Ascending aorta (tissue), 2 donors: ENCODE measurements around the gene ANTXR1. TPM values are rescaled to one million over a fixed set of nuclear protein-coding genes. Genes with fewer than 3 reads are reported as not detected.
A peak's percentile ranks its signal among the peaks of the same experiment; 100 is the strongest.

Experiments
- DNase-seq, 2 donors: peaks; one replicate each; pipeline ENCODE4 v3.0.0-alpha.2; 2019; ENCODE audit warnings: low spot score in 2 of 2
- H3K27ac ChIP-seq, 2 donors: fragments of 200-600 bp; sonication (generic); one replicate each; pipeline ENCODE4 v1.5.1; 2016 to 2017; ENCODE audit warnings: mild to moderate bottlenecking in 1 of 2
- H3K27me3 ChIP-seq: fragments of 200-600 bp; sonication (generic); one replicate; pipeline ENCODE4 v1.5.1; 2017
- H3K36me3 ChIP-seq, 2 donors: fragments of 200-600 bp; sonication (generic); one replicate each; pipeline ENCODE4 v1.5.1; 2016
- H3K4me1 ChIP-seq, 2 donors: fragments of 200-600 bp; sonication (generic); one replicate each; pipeline ENCODE4 v1.5.1; 2016 to 2017; ENCODE audit warnings: mild to moderate bottlenecking in 1 of 2
- H3K4me3 ChIP-seq, 2 donors: fragments of 200-600 bp; sonication (generic); one replicate each; pipeline ENCODE4 v1.5.1; 2016 to 2017; ENCODE audit warnings: mild to moderate bottlenecking in 1 of 2
- H3K9me3 ChIP-seq, 2 donors: fragments of 200-600 bp; sonication (generic); one replicate each; pipeline ENCODE4 v1.5.1; 2016
- intact Hi-C: fragments of 100-400 bp; cut with DNase I; formaldehyde crosslinking; loops from one replicate; pipeline ENCODE4 v1.15.1; 2023
- total RNA-seq: library from RNA; depleted of rRNA; stranded (reverse); fragments of >200 nt; gene quantifications from one replicate; pipeline ENCODE4 v1.1.0, GENCODE V29; 2016
- TF ChIP-seq, protein P1 (sequence below), 3 experiments: fragments of 200-600 bp in 2 of 3; fragments of 450-650 bp in 1 of 3; sonication (generic) in 2 of 3; IDR thresholded peaks; one replicate each; pipeline ENCODE4 v1.5.1; 2016 to 2019; ENCODE audit warnings: antibody characterized with exemption in 3 of 3, mild to moderate bottlenecking in 1 of 3, moderate library complexity in 1 of 3

ANTXR1 gene
- total RNA-seq, 1 donor from 2014 or later, result 90.3 TPM

DNA sequence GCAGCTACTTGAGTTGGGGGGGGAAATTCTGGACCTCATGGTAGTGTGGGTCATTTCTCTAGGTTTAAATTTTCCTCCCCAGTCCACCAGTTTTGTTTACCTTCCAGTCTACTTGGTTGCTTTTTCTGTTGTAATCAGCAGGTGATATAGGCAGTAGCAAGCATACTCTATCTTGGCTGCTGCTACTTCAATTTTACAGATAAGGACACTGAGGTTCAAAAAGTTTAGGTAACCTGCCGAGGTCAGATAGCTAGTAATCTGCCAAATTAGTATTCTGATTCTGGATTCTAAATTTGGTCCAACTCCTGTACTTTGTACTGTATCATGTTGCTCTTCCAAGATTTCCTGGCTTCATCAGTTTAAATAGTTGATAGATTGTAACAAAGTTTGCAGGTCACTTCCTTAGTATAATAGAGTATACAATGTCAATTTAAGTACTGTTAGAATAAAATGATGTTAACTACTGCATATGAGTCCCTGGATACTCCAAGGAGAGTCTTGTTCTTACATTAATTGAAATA, 34.7 kb downstream of the ANTXR1 start:
- no peak for DNase-seq
- Histone ChIP-seq H3K4me3 (no peak overlapping the region), H3K9me3 (no peaks in the 10 kb centered on the region), H3K36me3 (peaks cover 3 to 13% of the 10 kb centered on the region in 2 donors), H3K27me3 (no peaks in the 10 kb centered on the region), H3K4me1 (peaks cover 2 to 18% of the 10 kb centered on the region in 2 donors), H3K27ac (peak overlapping the region; percentile 63 to 67)
- TF ChIP-seq, protein P1, sequence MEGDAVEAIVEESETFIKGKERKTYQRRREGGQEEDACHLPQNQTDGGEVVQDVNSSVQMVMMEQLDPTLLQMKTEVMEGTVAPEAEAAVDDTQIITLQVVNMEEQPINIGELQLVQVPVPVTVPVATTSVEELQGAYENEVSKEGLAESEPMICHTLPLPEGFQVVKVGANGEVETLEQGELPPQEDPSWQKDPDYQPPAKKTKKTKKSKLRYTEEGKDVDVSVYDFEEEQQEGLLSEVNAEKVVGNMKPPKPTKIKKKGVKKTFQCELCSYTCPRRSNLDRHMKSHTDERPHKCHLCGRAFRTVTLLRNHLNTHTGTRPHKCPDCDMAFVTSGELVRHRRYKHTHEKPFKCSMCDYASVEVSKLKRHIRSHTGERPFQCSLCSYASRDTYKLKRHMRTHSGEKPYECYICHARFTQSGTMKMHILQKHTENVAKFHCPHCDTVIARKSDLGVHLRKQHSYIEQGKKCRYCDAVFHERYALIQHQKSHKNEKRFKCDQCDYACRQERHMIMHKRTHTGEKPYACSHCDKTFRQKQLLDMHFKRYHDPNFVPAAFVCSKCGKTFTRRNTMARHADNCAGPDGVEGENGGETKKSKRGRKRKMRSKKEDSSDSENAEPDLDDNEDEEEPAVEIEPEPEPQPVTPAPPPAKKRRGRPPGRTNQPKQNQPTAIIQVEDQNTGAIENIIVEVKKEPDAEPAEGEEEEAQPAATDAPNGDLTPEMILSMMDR (IDR thresholded peaks at IDR 0.05), result no peak
- intact Hi-C loops, result no loop called here

DNA sequence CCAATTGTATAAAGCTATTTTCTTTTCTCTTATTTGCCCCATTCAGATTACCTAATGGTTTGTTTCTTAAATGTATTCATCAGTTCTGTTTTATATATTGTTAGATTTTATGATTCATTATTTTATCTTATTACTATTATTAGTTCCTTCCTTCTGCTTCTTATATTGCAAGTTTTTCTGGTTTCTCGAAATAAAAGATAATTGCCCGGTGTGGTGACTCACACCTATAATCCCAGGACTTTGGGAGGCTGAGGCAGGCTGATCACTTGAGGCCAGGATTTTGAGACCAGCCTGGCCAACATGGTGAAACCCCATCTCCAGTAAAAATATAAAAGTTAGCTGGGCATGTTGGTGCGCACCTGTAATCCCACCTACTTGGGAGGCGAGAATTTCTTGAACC, 37.8 kb downstream of the ANTXR1 start:
- Histone ChIP-seq H3K27ac (peak overlapping the region in 1 of 2 donors; percentile 36), H3K9me3 (no peaks in the 10 kb centered on the region), H3K4me3 (no peak overlapping the region), H3K4me1 (peaks cover 2 to 21% of the 10 kb centered on the region in 2 donors), H3K27me3 (no peaks in the 10 kb centered on the region), H3K36me3 (no peaks in the 10 kb centered on the region)
- intact Hi-C loops, result no loop called here
- TF ChIP-seq, protein P1 (IDR thresholded peaks at IDR 0.05), result no peak
- DNase-seq, result no peak

DNA sequence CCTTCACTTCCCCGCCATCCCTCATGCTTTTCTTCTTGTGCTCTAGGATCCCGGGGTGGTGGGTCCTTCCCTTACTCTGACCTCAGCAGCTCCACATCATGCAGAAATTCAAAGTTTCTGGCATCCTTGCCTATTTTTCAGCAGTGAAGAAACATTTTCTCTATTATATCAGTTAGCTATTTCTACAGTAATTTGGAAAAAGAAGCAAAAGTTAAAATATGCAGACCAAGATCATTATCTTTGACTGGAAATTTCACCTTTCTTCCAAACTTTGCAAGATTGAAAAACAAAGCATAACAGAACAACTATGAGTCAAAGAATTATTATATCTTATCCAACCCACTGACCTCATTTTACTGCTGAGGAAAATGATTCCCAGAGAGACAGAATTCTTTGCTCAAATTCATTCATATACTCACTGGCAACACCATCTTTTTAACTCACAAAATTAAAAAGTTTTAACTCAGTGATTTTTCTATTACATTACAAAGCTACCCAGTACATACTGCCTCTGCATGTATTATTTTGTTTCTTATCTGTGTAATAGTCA, 40.5 kb downstream of the ANTXR1 start:
- DNase-seq, result no peak
- no peaks in the 10 kb centered on the region for H3K36me3 ChIP-seq
- no peak overlapping the region for H3K4me3 ChIP-seq
- H3K4me1 ChIP-seq, result peaks cover 0 to 16% of the 10 kb centered on the region in 2 donors
- H3K9me3 ChIP-seq, result no peaks in the 10 kb centered on the region
- intact Hi-C loops, result no loop called here
- H3K27ac ChIP-seq, result peak overlapping the region; percentile 43 to 44
- TF ChIP-seq, protein P1 (IDR thresholded peaks at IDR 0.05), result no peak
- no peaks in the 10 kb centered on the region for H3K27me3 ChIP-seq

DNA sequence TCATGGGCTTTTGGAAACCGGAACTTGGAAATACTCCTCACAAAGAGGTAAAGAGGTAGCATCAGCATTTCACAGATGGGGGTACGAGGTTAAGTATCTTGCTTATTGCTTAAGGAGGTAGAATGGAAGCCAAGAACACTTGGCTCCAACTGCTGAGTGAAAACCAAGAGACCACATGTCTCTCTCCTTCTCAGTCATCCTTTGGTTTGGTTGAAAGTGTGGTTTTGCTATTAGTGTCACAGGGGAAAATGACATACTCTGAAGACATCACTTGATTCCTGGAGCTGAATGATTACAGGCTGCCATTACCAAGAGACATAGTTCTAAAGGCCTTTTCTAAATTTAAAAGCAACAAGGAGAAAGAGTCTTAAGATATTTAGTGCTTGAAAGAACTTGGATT, 41.5 kb downstream of the ANTXR1 start:
- H3K36me3 ChIP-seq, result no peaks in the 10 kb centered on the region
- peaks cover 0 to 16% of the 10 kb centered on the region in 2 donors for H3K4me1 ChIP-seq
- H3K9me3 ChIP-seq, result no peaks in the 10 kb centered on the region
- TF ChIP-seq, protein P1 (IDR thresholded peaks at IDR 0.05), result no peak
- no peaks in the 10 kb centered on the region for H3K27me3 ChIP-seq
- H3K4me3 ChIP-seq, result no peak overlapping the region
- H3K27ac ChIP-seq, result peak overlapping the region; percentile 35 to 44
- no peak for DNase-seq
- intact Hi-C loops, result no loop called here

DNA sequence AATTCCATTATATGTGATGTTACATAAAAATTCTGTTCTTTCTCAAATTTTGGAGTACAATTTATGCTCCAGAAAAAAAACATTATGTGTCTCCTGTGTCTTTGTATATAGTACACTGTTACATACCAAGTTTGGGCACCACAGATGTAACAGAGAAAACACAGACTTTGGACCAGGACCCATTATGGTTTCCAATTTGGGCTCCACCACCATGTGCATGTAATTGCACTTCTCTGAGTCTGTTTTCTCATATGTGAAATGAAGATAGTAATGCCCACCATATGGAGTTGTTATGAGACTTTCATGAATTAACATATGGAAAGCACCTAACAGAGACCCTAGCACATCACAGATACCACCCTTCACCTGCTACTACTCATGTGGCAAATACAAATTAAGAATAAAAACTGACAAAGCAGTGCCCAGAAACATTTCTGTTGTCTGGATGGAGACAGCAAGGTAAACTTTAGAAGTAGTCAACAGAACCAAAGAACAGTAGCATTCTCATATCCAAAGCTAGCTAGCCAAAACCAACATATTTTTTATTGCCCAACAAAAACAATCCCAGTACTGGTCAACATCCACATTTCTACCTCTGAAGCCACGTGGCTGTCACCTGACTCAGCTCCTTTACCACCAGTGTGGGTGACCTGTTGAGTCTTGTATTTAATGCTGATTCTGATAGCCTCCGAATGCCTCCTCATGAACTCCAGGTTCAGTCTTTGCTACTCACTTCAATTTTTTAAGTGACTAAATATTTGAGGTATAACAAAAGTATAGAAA, 42.9 kb downstream of the ANTXR1 start:
- intact Hi-C loops, result loop anchor here (5.0 kb wide), 1 partner anchor 46 kb away; no protein-coding TSS in a partner anchor
- Histone ChIP-seq H3K4me1 (peaks cover 6 to 14% of the 10 kb centered on the region in 2 donors), H3K27me3 (no peaks in the 10 kb centered on the region), H3K27ac (peak overlapping the region in 1 of 2 donors; percentile 42), H3K9me3 (no peaks in the 10 kb centered on the region), H3K4me3 (no peak overlapping the region), H3K36me3 (no peaks in the 10 kb centered on the region)
- TF ChIP-seq, protein P1 (IDR thresholded peaks at IDR 0.05), result no peak
- DNase-seq, result no peak
